Measurements from ENCODE around the gene MCTS1. TPM values are rescaled to one million over a fixed set of nuclear protein-coding genes. Genes with fewer than 3 reads are reported as not detected.
"Not testable (repeated sequence)": the region's sequence is repeated elsewhere in the genome, so short reads cannot be mapped to it uniquely, and the experiment has no call there.

Gene MCTS1
- total and polyA plus RNA-seq, 8 donors = 3.2 to 82.8 (median 38.4) TPM; not detected in 1

GRCh38 chrX:120629667-120630537 is 26.0 kb downstream of the MCTS1 start, which contains the start of gene C1GALT1C1:
C1GALT1C1 (minus strand) TSS chrX:120630054; CDS start chrX:120627166, 2,888 bp downstream.
- peak within 1 kb of the TSS; percentile 86 to 94 (median 92) for H3K27ac ChIP-seq
- intact Hi-C loops (cut with DNase I; ENCODE audit: low total_unique reads) = no loop called here
- no peaks in the 10 kb centered on the region for H3K9me3 ChIP-seq
- peak within 1 kb of the TSS; percentile 55 to 66 (median 56) for H3K4me3 ChIP-seq
- H3K4me1 ChIP-seq = peaks cover 0 to 18% (median 11%) of the 10 kb centered on the region in 4 donors
- WGBS, 5 donors = 0 to 50% (median 2%) methylated on average over 17 to 68 of the region's 68 CpGs
- TF ChIP-seq POLR2A (IDR thresholded peaks at IDR 0.05) (no peak), POLR2AphosphoS5 (IDR thresholded peaks at IDR 0.05) (peak; percentile 40 to 80 (median 75))
- DNase-seq = peak; percentile 91 to 97
- no peaks in the 10 kb centered on the region for H3K27me3 ChIP-seq
- H3K36me3 ChIP-seq = peaks cover 0 to 9% (median 0%) of the 10 kb centered on the region in 4 donors

GRCh38 chrX:120638619-120639018 is 34.7 kb downstream of the MCTS1 start:
- DNase-seq = no peak
- H3K9me3 ChIP-seq = no peaks in the 10 kb centered on the region
- 74 to 94% (median 87%) methylated on average over 4 of the region's 4 CpGs for WGBS, 5 donors
- intact Hi-C loops (cut with DNase I; ENCODE audit: low total_unique reads) = no loop called here
- TF ChIP-seq POLR2AphosphoS5 (IDR thresholded peaks at IDR 0.05) = no peak
- no peak for TF ChIP-seq CTCF (IDR thresholded peaks at IDR 0.05)
- TF ChIP-seq EP300 (IDR thresholded peaks at IDR 0.05) = no peak
- no peak for TF ChIP-seq POLR2A (IDR thresholded peaks at IDR 0.05)
- H3K36me3 ChIP-seq = no peaks in the 10 kb centered on the region
- no peaks in the 10 kb centered on the region for H3K27me3 ChIP-seq
- no peaks in the 10 kb centered on the region for H3K4me1 ChIP-seq
- no peak overlapping the region for H3K4me3 ChIP-seq
- no peak overlapping the region for H3K27ac ChIP-seq

- TF ChIP-seq CTCF (IDR thresholded peaks at IDR 0.05) = no peak
- no peak for TF ChIP-seq POLR2AphosphoS5 (IDR thresholded peaks at IDR 0.05)
- TF ChIP-seq POLR2A (IDR thresholded peaks at IDR 0.05) = no peak
- no peak for TF ChIP-seq EP300 (IDR thresholded peaks at IDR 0.05)
- Histone ChIP-seq H3K4me1 (no peaks in the 10 kb centered on the region), H3K27me3 (no peaks in the 10 kb centered on the region), H3K9me3 (no peaks in the 10 kb centered on the region), H3K27ac (no peak overlapping the region), H3K4me3 (no peak overlapping the region), H3K36me3 (no peaks in the 10 kb centered on the region)
- WGBS, 5 donors = 54 to 73% (median 66%) methylated on average over 2 of the region's 2 CpGs
- no peak for DNase-seq
- intact Hi-C loops (cut with DNase I; ENCODE audit: low total_unique reads) = no loop called here
These were observed 39.0 kb downstream of the MCTS1 start for GRCh38 chrX:120642871-120643270.

- whole genome bisulfite sequencing, 5 donors = 64 to 76% (median 75%) methylated on average over 4 of the region's 4 CpGs
- Histone ChIP-seq H3K27me3 (no peaks in the 10 kb centered on the region), H3K27ac (no peak overlapping the region), H3K4me1 (no peaks in the 10 kb centered on the region), H3K4me3 (no peak overlapping the region), H3K9me3 (no peaks in the 10 kb centered on the region), H3K36me3 (no peaks in the 10 kb centered on the region)
- DNase-seq = no peak
- TF ChIP-seq CTCF (IDR thresholded peaks at IDR 0.05) (no peak), POLR2A (IDR thresholded peaks at IDR 0.05) (no peak), EP300 (IDR thresholded peaks at IDR 0.05) (no peak), POLR2AphosphoS5 (IDR thresholded peaks at IDR 0.05) (no peak)
- intact Hi-C loops (cut with DNase I; ENCODE audit: low total_unique reads) = no loop called here
These were observed 43.2 kb downstream of the MCTS1 start for GRCh38 chrX:120647127-120647526.

- H3K27me3 ChIP-seq; intact Hi-C loops (cut with DNase I; ENCODE audit: low total_unique reads); DNase-seq; H3K4me3 ChIP-seq; H3K4me1 ChIP-seq; H3K36me3 ChIP-seq; H3K9me3 ChIP-seq; H3K27ac ChIP-seq: not testable (repeated sequence)
- 84 to 100% (median 100%) methylated on average over 1 of the region's 1 CpG for WGBS, 5 donors
These were observed 48.4 kb downstream of the MCTS1 start for GRCh38 chrX:120652256-120652655.

All from stomach (tissue), 9 donors.